Smooth muscle cell (in vitro differentiated cells): ENCODE data around the gene MAMDC2. TPM values are rescaled to one million over a fixed set of nuclear protein-coding genes. Genes with fewer than 3 reads are reported as not detected.

ENCODE experiments used
- DNase-seq: peaks from one replicate; lab custom pipeline; 2025; ENCODE audit not compliant: unreplicated experiment; lab: John Stamatoyannopoulos, UW
- H2AFZ ChIP-seq: fragments of 200-600 bp; sonication (generic); 2 replicates; pipeline ENCODE4 v1.6.0; 2016; ENCODE audit warnings: antibody characterized with exemption, low read depth, mild to moderate bottlenecking
- H3F3A ChIP-seq: fragments of 200-600 bp; sonication (generic); 2 replicates; pipeline ENCODE4 v1.6.0; 2017; ENCODE audit warnings: antibody characterized with exemption, low read depth
- H3K27ac ChIP-seq: fragments of 200-600 bp; sonication (generic); 2 replicates; pipeline ENCODE4 v1.5.1; 2016; ENCODE audit warnings: low read depth, mild to moderate bottlenecking
- H3K27me3 ChIP-seq: fragments of 200-600 bp; sonication (generic); 2 replicates; pipeline ENCODE4 v1.6.1; 2016; ENCODE audit warnings: low read depth, mild to moderate bottlenecking
- H3K36me3 ChIP-seq: fragments of 200-600 bp; sonication (generic); 2 replicates; pipeline ENCODE4 v1.5.1; 2016; ENCODE audit warnings: low read depth
- H3K4me1 ChIP-seq: fragments of 200-600 bp; sonication (generic); 2 replicates; pipeline ENCODE4 v1.5.1; 2016; ENCODE audit warnings: low read depth
- H3K4me2 ChIP-seq: fragments of 200-600 bp; sonication (generic); 2 replicates; pipeline ENCODE4 v1.6.0; 2016; ENCODE audit warnings: mild to moderate bottlenecking
- H3K4me3 ChIP-seq: fragments of 200-600 bp; sonication (generic); 2 replicates; pipeline ENCODE4 v1.5.1; 2016; ENCODE audit warnings: mild to moderate bottlenecking
- H3K79me2 ChIP-seq: fragments of 200-600 bp; sonication (generic); 2 replicates; pipeline ENCODE4 v1.6.0; 2016; ENCODE audit warnings: low read depth, mild to moderate bottlenecking
- H3K9ac ChIP-seq: fragments of 200-600 bp; sonication (generic); 2 replicates; pipeline ENCODE4 v1.6.0; 2016; ENCODE audit warnings: low read depth
- H3K9me3 ChIP-seq: fragments of 200-600 bp; sonication (generic); replicated peaks from 2 replicates; pipeline ENCODE4 v1.5.1; 2016; ENCODE audit warnings: low read depth
- H4K20me1 ChIP-seq: fragments of 200-600 bp; sonication (generic); 2 replicates; pipeline ENCODE4 v1.6.0; 2016; ENCODE audit warnings: low read depth
- CTCF ChIP-seq: fragments of 200-600 bp; sonication (generic); IDR thresholded peaks from 2 replicates; pipeline ENCODE4 v1.5.1; 2017; ENCODE audit warnings: borderline replicate concordance, mild to moderate bottlenecking, antibody characterized with exemption; ENCODE audit not compliant: insufficient read depth, poor library complexity, severe bottlenecking
- WGBS: methylation state at CpG from one replicate; pipeline ENCODE4 v1.1.7; 2016; ENCODE audit warnings: low lambda C conversion rate; 5-methylcytosine and 5-hydroxymethylcytosine counted together
- polyA plus RNA-seq: library from polyadenylated mRNA; unstranded; fragments of >200 nt; fragmentation: Nextera tagmentation; extraction: Ambion mirVana; gene quantifications from 2 replicates; pipeline ENCODE4 v1.2.1, GENCODE V29; 2016
- total RNA-seq: library from RNA; depleted of rRNA; stranded (reverse); fragments of >200 nt; gene quantifications from 2 replicates; pipeline ENCODE4 v1.2.3, GENCODE V29; 2014

MAMDC2 gene
- total and polyA plus RNA-seq, 2 experiments from 2014 or later: 8.2 to 13.0 TPM

GRCh38 chr9:70083429-70083828, 39.8 kb downstream of the MAMDC2 start:
- no peaks in the 10 kb centered on the region for H3K9me3 ChIP-seq
- no peak overlapping the region for H3K9ac ChIP-seq
- H4K20me1 ChIP-seq: no peaks in the 10 kb centered on the region
- 80% methylated on average over 1 of the region's 1 CpG for WGBS
- H3K27ac ChIP-seq: no peak overlapping the region
- TF ChIP-seq CTCF: no peak
- H3K4me2 ChIP-seq: no peak overlapping the region
- H2AFZ ChIP-seq: no peak overlapping the region
- H3K79me2 ChIP-seq: no peaks in the 10 kb centered on the region
- H3K4me1 ChIP-seq: peaks cover 5% of the 10 kb centered on the region
- DNase-seq: no peak
- H3K27me3 ChIP-seq: no peaks in the 10 kb centered on the region
- H3K4me3 ChIP-seq: no peak overlapping the region
- H3K36me3 ChIP-seq: no peaks in the 10 kb centered on the region
- H3F3A ChIP-seq: no peaks in the 10 kb centered on the region

GRCh38 chr9:70085241-70085640, 41.6 kb downstream of the MAMDC2 start:
- DNase-seq: no peak
- H3K79me2 ChIP-seq: no peaks in the 10 kb centered on the region
- no peaks in the 10 kb centered on the region for H4K20me1 ChIP-seq
- no peaks in the 10 kb centered on the region for H3K27me3 ChIP-seq
- no peak overlapping the region for H3K27ac ChIP-seq
- no peaks in the 10 kb centered on the region for H3F3A ChIP-seq
- WGBS: 70% methylated on average over 4 of the region's 4 CpGs
- H3K9ac ChIP-seq: no peak overlapping the region
- no peaks in the 10 kb centered on the region for H3K9me3 ChIP-seq
- H3K4me1 ChIP-seq: peaks cover 5% of the 10 kb centered on the region
- no peak for TF ChIP-seq CTCF
- H3K36me3 ChIP-seq: no peaks in the 10 kb centered on the region
- H2AFZ ChIP-seq: no peak overlapping the region
- H3K4me2 ChIP-seq: no peak overlapping the region
- H3K4me3 ChIP-seq: no peak overlapping the region

- no peaks in the 10 kb centered on the region for H3K4me1 ChIP-seq
- TF ChIP-seq CTCF: no peak
- H3K4me2 ChIP-seq: no peak overlapping the region
- no peaks in the 10 kb centered on the region for H3K79me2 ChIP-seq
- H3K9me3 ChIP-seq: no peaks in the 10 kb centered on the region
- no peaks in the 10 kb centered on the region for H3K27me3 ChIP-seq
- H3K4me3 ChIP-seq: no peak overlapping the region
- H3F3A ChIP-seq: no peaks in the 10 kb centered on the region
- H3K27ac ChIP-seq: no peak overlapping the region
- WGBS: 88% methylated on average over 2 of the region's 2 CpGs
- no peak for DNase-seq
- H3K36me3 ChIP-seq: no peaks in the 10 kb centered on the region
- no peak overlapping the region for H2AFZ ChIP-seq
- no peaks in the 10 kb centered on the region for H4K20me1 ChIP-seq
- H3K9ac ChIP-seq: no peak overlapping the region
Observed at GRCh38 chr9:70091103-70091502, 47.5 kb downstream of the MAMDC2 start.

GRCh38 chr9:70091572-70091971, 47.9 kb downstream of the MAMDC2 start:
- Histone ChIP-seq H4K20me1 (no peaks in the 10 kb centered on the region), H3K4me1 (no peaks in the 10 kb centered on the region), H3K27ac (no peak overlapping the region), H3K9me3 (no peaks in the 10 kb centered on the region), H3K4me2 (no peak overlapping the region), H3K9ac (no peak overlapping the region), H2AFZ (no peak overlapping the region), H3K4me3 (no peak overlapping the region), H3K36me3 (no peaks in the 10 kb centered on the region), H3K79me2 (no peaks in the 10 kb centered on the region), H3F3A (no peaks in the 10 kb centered on the region), H3K27me3 (no peaks in the 10 kb centered on the region)
- WGBS: 90% methylated on average over 5 of the region's 5 CpGs
- DNase-seq: no peak
- TF ChIP-seq CTCF: no peak
